ENCODE measurements around the gene ASIC1. TPM values are rescaled to one million over a fixed set of nuclear protein-coding genes. Genes with fewer than 3 reads are reported as not detected.

The ASIC1 gene
- total and polyA plus RNA-seq, 12 donors = 0.47 to 1.3 (median 0.79) TPM; not detected in 1

GRCh38 chr12:50019524-50019923 is 37.9 kb upstream of the ASIC1 start:
- no peaks in the 10 kb centered on the region for H3K9me3 ChIP-seq (replicated peaks in 1 of 3)
- WGBS, 4 donors = 90 to 100% (median 99%) methylated on average over 2 of the region's 2 CpGs
- DNase-seq = peak in 1 of 7 donors; percentile 14
- H3K27ac ChIP-seq = no peak overlapping the region
- H3K4me1 ChIP-seq (replicated peaks in 1 of 2) = peaks cover 2 to 19% of the 10 kb centered on the region in 2 donors
- H3K4me3 ChIP-seq = no peak overlapping the region
- H3K27me3 ChIP-seq = no peaks in the 10 kb centered on the region
- no peak for TF ChIP-seq POLR2A (IDR thresholded peaks at IDR 0.05)
- H3K36me3 ChIP-seq (replicated peaks in 1 of 2) = no peaks in the 10 kb centered on the region
- intact Hi-C loops (cut with DNase I) = no loop called here

DNA sequence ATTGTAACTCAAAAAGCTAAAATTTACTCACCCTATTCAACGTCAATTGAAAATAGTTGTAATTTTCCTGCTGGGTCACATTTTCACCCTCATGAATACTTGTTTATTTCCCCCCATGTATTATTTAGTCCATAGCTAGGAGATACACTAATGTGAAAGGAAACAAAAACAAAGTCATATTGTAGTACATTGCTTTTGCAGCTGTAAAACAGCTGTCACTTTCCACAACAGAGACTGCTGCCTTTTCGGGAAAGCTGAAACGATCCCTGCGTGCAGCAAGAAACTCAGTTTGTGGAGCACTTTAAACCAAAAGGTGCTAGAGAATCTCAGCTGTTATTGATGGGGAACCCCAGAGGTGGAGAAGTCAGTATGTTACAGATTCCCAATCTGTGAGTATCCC is 36.4 kb upstream of the ASIC1 start:
- Histone ChIP-seq H3K36me3 (replicated peaks in 1 of 2) (no peaks in the 10 kb centered on the region), H3K27me3 (no peaks in the 10 kb centered on the region), H3K27ac (no peak overlapping the region), H3K9me3 (replicated peaks in 1 of 3) (no peaks in the 10 kb centered on the region), H3K4me1 (replicated peaks in 1 of 2) (peaks cover 6 to 27% of the 10 kb centered on the region in 2 donors), H3K4me3 (no peak overlapping the region)
- TF ChIP-seq POLR2A (IDR thresholded peaks at IDR 0.05) = no peak
- TF ChIP-seq, protein P1, sequence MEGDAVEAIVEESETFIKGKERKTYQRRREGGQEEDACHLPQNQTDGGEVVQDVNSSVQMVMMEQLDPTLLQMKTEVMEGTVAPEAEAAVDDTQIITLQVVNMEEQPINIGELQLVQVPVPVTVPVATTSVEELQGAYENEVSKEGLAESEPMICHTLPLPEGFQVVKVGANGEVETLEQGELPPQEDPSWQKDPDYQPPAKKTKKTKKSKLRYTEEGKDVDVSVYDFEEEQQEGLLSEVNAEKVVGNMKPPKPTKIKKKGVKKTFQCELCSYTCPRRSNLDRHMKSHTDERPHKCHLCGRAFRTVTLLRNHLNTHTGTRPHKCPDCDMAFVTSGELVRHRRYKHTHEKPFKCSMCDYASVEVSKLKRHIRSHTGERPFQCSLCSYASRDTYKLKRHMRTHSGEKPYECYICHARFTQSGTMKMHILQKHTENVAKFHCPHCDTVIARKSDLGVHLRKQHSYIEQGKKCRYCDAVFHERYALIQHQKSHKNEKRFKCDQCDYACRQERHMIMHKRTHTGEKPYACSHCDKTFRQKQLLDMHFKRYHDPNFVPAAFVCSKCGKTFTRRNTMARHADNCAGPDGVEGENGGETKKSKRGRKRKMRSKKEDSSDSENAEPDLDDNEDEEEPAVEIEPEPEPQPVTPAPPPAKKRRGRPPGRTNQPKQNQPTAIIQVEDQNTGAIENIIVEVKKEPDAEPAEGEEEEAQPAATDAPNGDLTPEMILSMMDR (IDR thresholded peaks at IDR 0.05) = no peak
- WGBS, 4 donors = 67 to 73% (median 72%) methylated on average over 4 of the region's 4 CpGs
- intact Hi-C loops (cut with DNase I) = no loop called here
- DNase-seq = peak in 1 of 7 donors; percentile 28

DNA sequence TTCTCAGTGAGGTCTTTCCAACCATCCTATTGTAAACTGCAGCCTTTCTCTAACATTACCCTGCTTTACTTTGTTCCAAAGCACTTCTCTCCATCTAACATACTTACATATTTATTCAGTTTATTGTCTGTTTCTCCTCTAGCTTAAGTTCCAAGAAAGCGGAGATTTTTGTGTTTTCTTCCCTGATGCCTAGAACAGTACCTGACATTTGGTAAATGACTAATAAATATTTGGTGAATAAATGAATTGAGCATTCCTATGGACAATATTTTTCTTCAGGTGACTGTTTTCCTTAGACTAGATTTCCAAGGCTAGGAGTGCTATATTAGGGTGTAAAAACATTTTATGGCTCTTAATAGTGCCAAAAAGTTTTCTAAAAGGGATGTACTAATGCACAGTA is 34.5 kb upstream of the ASIC1 start:
- intact Hi-C loops (cut with DNase I) = no loop called here
- Histone ChIP-seq H3K4me3 (no peak overlapping the region), H3K27me3 (no peaks in the 10 kb centered on the region), H3K9me3 (replicated peaks in 1 of 3) (no peaks in the 10 kb centered on the region), H3K36me3 (replicated peaks in 1 of 2) (no peaks in the 10 kb centered on the region), H3K4me1 (replicated peaks in 1 of 2) (peaks cover 6 to 14% of the 10 kb centered on the region in 2 donors), H3K27ac (no peak overlapping the region)
- no peak for DNase-seq
- TF ChIP-seq, protein P1 (IDR thresholded peaks at IDR 0.05) = no peak
- TF ChIP-seq POLR2A (IDR thresholded peaks at IDR 0.05) = no peak
- 94 to 100% (median 99%) methylated on average over 1 of the region's 1 CpG for WGBS, 4 donors

DNA sequence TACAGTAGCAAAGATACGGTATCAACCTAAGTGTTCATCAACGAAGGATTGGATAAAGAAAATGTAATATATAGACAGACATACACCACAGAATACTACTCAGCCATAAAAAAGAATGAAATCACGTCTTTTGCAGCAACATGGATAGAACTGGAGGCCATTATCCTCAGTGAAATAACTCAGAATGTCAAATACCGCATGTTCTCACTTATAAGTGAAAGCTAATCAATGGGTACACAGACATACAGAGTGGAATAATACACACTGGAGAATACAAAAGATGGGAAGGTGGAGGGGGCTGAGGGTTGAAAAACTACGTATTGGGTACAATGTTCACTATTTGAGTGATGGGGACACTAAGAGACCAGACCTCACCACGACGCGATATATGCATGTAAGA is 33.2 kb upstream of the ASIC1 start:
- no peak overlapping the region for H3K27ac ChIP-seq
- H3K36me3 ChIP-seq (replicated peaks in 1 of 2) = no peaks in the 10 kb centered on the region
- H3K4me3 ChIP-seq = no peak overlapping the region
- DNase-seq = no peak
- TF ChIP-seq, protein P1 (IDR thresholded peaks at IDR 0.05) = no peak
- no peak for TF ChIP-seq POLR2A (IDR thresholded peaks at IDR 0.05)
- WGBS, 4 donors = 70 to 79% (median 72%) methylated on average over 8 of the region's 8 CpGs
- no peaks in the 10 kb centered on the region for H3K9me3 ChIP-seq (replicated peaks in 1 of 3)
- H3K27me3 ChIP-seq = no peaks in the 10 kb centered on the region
- peaks cover 6 to 14% of the 10 kb centered on the region in 2 donors for H3K4me1 ChIP-seq (replicated peaks in 1 of 2)
- intact Hi-C loops (cut with DNase I) = no loop called here

- H3K4me3 ChIP-seq = peak overlapping the region in 2 of 4 donors; percentile 62 to 69
- H3K9me3 ChIP-seq (replicated peaks in 1 of 3) = no peaks in the 10 kb centered on the region
- no peak for TF ChIP-seq POLR2A (IDR thresholded peaks at IDR 0.05)
- TF ChIP-seq, protein P1 (IDR thresholded peaks at IDR 0.05) = no peak
- H3K4me1 ChIP-seq (replicated peaks in 1 of 2) = peaks cover 6 to 14% of the 10 kb centered on the region in 2 donors
- DNase-seq = no peak
- WGBS, 4 donors = 1 to 2% (median 2%) methylated on average over 12 to 16 of the region's 16 CpGs
- H3K27me3 ChIP-seq = no peaks in the 10 kb centered on the region
- no peaks in the 10 kb centered on the region for H3K36me3 ChIP-seq (replicated peaks in 1 of 2)
- intact Hi-C loops (cut with DNase I) = no loop called here
- peak overlapping the region in 1 of 5 donors; percentile 12 for H3K27ac ChIP-seq
These were observed 32.6 kb upstream of the ASIC1 start for GRCh38 chr12:50024805-50025186.

All from adrenal gland (tissue), 12 donors.